HEK293 (cell line): ENCODE data around the gene LIN7C.

Experiments used
- EGR2 ChIP-seq: fragments of 450-650 bp; formaldehyde crosslinking; IDR thresholded peaks from 2 replicates; pipeline ENCODE4 v1.5.1; 2016; ENCODE audit warnings: low read depth, missing biosample characterization, missing genetic modification characterization
- MEIS1 ChIP-seq: sonication (generic); formaldehyde crosslinking; IDR thresholded peaks from 2 replicates; pipeline ENCODE4 v1.8.1; 2022; ENCODE audit warnings: missing genetic modification reagents, mild to moderate bottlenecking, borderline replicate concordance
- ZNF292 ChIP-seq: fragments of 450-650 bp; formaldehyde crosslinking; IDR thresholded peaks from 2 replicates; pipeline ENCODE4 v1.5.1; 2016; ENCODE audit warnings: low read depth, missing biosample characterization, missing genetic modification characterization, borderline replicate concordance
- ZNF423 ChIP-seq: fragments of 450-650 bp; formaldehyde crosslinking; IDR thresholded peaks from 2 replicates; pipeline ENCODE4 v1.5.1; 2016; ENCODE audit warnings: missing biosample characterization, missing genetic modification characterization
- ZNF530 ChIP-seq: fragments of 450-650 bp; formaldehyde crosslinking; IDR thresholded peaks from 2 replicates; pipeline ENCODE4 v1.5.1; 2016; ENCODE audit warnings: low read depth, missing biosample characterization, missing genetic modification characterization
- ZNF660 ChIP-seq: fragments of 450-650 bp; IDR thresholded peaks from 2 replicates; pipeline ENCODE4 v1.5.1; 2018; ENCODE audit warnings: missing biosample characterization, mild to moderate bottlenecking, missing genetic modification characterization
- ZNF791 ChIP-seq: fragments of 450-650 bp; formaldehyde crosslinking; IDR thresholded peaks from 2 replicates; pipeline ENCODE4 v1.5.1; 2016; ENCODE audit warnings: missing biosample characterization, missing genetic modification characterization
- TF ChIP-seq, protein P1 (sequence below): fragments of 450-650 bp; formaldehyde crosslinking; IDR thresholded peaks from 2 replicates; pipeline ENCODE4 v1.5.1; 2016; ENCODE audit warnings: missing biosample characterization, missing genetic modification characterization
- TF ChIP-seq, protein P2 (sequence below): fragments of 450-650 bp; formaldehyde crosslinking; IDR thresholded peaks from 2 replicates; pipeline ENCODE4 v1.5.1; 2016; ENCODE audit warnings: missing biosample characterization, missing genetic modification characterization
- TF ChIP-seq, protein P3 (sequence below): fragments of 450-650 bp; formaldehyde crosslinking; conservative IDR thresholded peaks from 2 replicates; pipeline ENCODE4 v1.5.1; 2016; ENCODE audit warnings: low read depth, missing biosample characterization, missing genetic modification characterization
- TF ChIP-seq, protein P4 (sequence below): fragments of 450-650 bp; formaldehyde crosslinking; IDR thresholded peaks from 2 replicates; pipeline ENCODE4 v1.5.1; 2016; ENCODE audit warnings: missing biosample characterization, missing genetic modification characterization
- TF ChIP-seq, protein P5 (sequence below): fragments of 450-650 bp; formaldehyde crosslinking; IDR thresholded peaks from 2 replicates; pipeline ENCODE4 v1.5.1; 2016; ENCODE audit warnings: missing biosample characterization, missing genetic modification characterization
- TF ChIP-seq, protein P6 (sequence below): fragments of 450-650 bp; formaldehyde crosslinking; conservative IDR thresholded peaks from 2 replicates; pipeline ENCODE4 v1.5.1; 2016; ENCODE audit warnings: low read depth, missing biosample characterization, missing genetic modification characterization

DNA sequence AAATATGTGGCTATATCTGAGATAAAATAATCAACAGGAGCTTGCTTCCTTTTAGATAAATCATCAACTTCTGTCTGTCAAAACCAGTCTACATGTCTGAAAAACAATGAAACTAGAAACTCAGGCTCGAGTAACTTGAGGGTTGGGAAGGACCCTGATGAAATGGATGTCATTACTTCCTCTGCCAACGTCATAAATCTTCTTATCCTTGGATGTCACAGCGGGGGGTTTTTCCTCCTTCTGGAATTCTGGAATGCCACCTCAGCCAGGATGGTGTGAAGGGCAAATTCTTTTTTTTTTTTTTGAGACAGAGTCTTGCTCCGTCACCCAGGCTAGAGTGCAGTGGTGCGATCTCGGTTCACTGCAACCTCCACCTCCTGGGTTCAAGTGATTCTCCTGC, 47.4 kb downstream of the LIN7C start:
- TF ChIP-seq, protein P1, sequence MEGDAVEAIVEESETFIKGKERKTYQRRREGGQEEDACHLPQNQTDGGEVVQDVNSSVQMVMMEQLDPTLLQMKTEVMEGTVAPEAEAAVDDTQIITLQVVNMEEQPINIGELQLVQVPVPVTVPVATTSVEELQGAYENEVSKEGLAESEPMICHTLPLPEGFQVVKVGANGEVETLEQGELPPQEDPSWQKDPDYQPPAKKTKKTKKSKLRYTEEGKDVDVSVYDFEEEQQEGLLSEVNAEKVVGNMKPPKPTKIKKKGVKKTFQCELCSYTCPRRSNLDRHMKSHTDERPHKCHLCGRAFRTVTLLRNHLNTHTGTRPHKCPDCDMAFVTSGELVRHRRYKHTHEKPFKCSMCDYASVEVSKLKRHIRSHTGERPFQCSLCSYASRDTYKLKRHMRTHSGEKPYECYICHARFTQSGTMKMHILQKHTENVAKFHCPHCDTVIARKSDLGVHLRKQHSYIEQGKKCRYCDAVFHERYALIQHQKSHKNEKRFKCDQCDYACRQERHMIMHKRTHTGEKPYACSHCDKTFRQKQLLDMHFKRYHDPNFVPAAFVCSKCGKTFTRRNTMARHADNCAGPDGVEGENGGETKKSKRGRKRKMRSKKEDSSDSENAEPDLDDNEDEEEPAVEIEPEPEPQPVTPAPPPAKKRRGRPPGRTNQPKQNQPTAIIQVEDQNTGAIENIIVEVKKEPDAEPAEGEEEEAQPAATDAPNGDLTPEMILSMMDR (tag by site-specific recombination) = no peak
- TF ChIP-seq, protein P2, sequence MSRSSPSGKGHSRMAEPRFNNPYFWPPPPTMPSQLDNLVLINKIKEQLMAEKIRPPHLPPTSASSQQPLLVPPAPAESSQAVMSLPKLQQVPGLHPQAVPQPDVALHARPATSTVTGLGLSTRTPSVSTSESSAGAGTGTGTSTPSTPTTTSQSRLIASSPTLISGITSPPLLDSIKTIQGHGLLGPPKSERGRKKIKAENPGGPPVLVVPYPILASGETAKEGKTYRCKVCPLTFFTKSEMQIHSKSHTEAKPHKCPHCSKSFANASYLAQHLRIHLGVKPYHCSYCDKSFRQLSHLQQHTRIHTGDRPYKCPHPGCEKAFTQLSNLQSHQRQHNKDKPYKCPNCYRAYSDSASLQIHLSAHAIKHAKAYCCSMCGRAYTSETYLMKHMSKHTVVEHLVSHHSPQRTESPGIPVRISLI (tag by site-specific recombination) = no peak
- TF ChIP-seq, protein P3, sequence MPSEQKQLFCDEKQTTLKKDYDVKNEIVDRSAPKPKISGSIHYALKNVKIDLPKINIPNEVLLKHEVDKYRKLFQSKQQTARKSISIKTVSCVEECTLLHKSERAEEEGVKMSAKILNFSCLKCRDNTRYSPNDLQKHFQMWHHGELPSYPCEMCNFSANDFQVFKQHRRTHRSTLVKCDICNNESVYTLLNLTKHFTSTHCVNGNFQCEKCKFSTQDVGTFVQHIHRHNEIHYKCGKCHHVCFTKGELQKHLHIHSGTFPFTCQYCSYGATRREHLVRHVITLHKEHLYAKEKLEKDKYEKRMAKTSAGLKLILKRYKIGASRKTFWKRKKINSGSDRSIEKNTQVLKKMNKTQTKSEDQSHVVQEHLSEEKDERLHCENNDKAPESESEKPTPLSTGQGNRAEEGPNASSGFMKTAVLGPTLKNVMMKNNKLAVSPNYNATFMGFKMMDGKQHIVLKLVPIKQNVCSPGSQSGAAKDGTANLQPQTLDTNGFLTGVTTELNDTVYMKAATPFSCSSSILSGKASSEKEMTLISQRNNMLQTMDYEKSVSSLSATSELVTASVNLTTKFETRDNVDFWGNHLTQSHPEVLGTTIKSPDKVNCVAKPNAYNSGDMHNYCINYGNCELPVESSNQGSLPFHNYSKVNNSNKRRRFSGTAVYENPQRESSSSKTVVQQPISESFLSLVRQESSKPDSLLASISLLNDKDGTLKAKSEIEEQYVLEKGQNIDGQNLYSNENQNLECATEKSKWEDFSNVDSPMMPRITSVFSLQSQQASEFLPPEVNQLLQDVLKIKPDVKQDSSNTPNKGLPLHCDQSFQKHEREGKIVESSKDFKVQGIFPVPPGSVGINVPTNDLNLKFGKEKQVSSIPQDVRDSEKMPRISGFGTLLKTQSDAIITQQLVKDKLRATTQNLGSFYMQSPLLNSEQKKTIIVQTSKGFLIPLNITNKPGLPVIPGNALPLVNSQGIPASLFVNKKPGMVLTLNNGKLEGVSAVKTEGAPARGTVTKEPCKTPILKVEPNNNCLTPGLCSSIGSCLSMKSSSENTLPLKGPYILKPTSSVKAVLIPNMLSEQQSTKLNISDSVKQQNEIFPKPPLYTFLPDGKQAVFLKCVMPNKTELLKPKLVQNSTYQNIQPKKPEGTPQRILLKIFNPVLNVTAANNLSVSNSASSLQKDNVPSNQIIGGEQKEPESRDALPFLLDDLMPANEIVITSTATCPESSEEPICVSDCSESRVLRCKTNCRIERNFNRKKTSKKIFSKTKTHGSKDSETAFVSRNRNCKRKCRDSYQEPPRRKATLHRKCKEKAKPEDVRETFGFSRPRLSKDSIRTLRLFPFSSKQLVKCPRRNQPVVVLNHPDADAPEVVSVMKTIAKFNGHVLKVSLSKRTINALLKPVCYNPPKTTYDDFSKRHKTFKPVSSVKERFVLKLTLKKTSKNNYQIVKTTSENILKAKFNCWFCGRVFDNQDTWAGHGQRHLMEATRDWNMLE (tag by site-specific recombination) = no peak
- TF ChIP-seq ZNF530 (tag by site-specific recombination) (no peak), ZNF660 (tag by site-specific recombination) (no peak), EGR2 (tag by site-specific recombination) (no peak), ZNF423 (tag by site-specific recombination) (no peak), MEIS1 (CRISPR knock-in tag) (peak; percentile 62; the same call in 1 of the 2 replicates), ZNF791 (tag by site-specific recombination) (no peak), ZNF292 (tag by site-specific recombination) (no peak)
- TF ChIP-seq, protein P4, sequence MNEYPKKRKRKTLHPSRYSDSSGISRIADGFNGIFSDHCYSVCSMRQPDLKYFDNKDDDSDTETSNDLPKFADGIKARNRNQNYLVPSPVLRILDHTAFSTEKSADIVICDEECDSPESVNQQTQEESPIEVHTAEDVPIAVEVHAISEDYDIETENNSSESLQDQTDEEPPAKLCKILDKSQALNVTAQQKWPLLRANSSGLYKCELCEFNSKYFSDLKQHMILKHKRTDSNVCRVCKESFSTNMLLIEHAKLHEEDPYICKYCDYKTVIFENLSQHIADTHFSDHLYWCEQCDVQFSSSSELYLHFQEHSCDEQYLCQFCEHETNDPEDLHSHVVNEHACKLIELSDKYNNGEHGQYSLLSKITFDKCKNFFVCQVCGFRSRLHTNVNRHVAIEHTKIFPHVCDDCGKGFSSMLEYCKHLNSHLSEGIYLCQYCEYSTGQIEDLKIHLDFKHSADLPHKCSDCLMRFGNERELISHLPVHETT = no peak
- TF ChIP-seq, protein P5, sequence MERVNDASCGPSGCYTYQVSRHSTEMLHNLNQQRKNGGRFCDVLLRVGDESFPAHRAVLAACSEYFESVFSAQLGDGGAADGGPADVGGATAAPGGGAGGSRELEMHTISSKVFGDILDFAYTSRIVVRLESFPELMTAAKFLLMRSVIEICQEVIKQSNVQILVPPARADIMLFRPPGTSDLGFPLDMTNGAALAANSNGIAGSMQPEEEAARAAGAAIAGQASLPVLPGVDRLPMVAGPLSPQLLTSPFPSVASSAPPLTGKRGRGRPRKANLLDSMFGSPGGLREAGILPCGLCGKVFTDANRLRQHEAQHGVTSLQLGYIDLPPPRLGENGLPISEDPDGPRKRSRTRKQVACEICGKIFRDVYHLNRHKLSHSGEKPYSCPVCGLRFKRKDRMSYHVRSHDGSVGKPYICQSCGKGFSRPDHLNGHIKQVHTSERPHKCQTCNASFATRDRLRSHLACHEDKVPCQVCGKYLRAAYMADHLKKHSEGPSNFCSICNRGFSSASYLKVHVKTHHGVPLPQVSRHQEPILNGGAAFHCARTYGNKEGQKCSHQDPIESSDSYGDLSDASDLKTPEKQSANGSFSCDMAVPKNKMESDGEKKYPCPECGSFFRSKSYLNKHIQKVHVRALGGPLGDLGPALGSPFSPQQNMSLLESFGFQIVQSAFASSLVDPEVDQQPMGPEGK (tag by site-specific recombination) = no peak
- TF ChIP-seq, protein P6, sequence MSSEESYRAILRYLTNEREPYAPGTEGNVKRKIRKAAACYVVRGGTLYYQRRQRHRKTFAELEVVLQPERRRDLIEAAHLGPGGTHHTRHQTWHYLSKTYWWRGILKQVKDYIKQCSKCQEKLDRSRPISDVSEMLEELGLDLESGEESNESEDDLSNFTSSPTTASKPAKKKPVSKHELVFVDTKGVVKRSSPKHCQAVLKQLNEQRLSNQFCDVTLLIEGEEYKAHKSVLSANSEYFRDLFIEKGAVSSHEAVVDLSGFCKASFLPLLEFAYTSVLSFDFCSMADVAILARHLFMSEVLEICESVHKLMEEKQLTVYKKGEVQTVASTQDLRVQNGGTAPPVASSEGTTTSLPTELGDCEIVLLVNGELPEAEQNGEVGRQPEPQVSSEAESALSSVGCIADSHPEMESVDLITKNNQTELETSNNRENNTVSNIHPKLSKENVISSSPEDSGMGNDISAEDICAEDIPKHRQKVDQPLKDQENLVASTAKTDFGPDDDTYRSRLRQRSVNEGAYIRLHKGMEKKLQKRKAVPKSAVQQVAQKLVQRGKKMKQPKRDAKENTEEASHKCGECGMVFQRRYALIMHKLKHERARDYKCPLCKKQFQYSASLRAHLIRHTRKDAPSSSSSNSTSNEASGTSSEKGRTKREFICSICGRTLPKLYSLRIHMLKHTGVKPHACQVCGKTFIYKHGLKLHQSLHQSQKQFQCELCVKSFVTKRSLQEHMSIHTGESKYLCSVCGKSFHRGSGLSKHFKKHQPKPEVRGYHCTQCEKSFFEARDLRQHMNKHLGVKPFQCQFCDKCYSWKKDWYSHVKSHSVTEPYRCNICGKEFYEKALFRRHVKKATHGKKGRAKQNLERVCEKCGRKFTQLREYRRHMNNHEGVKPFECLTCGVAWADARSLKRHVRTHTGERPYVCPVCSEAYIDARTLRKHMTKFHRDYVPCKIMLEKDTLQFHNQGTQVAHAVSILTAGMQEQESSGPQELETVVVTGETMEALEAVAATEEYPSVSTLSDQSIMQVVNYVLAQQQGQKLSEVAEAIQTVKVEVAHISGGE (tag by site-specific recombination) = no peak
